KOPT-K1 (cell line): ENCODE results near the gene SLC1A2.

Experiments used
- H3K27ac ChIP-seq: fragments of 200-600 bp; sonication (generic); 2 replicates; pipeline ENCODE4 v1.5.1; 2016; ENCODE audit warnings: antibody characterized with exemption, mild to moderate bottlenecking, low read depth, low read length; ENCODE audit not compliant: poor library complexity, severe bottlenecking
- H3K36me3 ChIP-seq: fragments of 200-600 bp; sonication (generic); 2 replicates; pipeline ENCODE4 v1.5.1; 2017; ENCODE audit warnings: antibody characterized with exemption, mild to moderate bottlenecking, low read length, moderate library complexity; ENCODE audit not compliant: insufficient read depth
- H3K9me3 ChIP-seq: fragments of 200-600 bp; sonication (generic); 2 replicates; pipeline ENCODE4 v1.5.1; 2017; ENCODE audit warnings: antibody characterized with exemption, low read length, mild to moderate bottlenecking; ENCODE audit not compliant: insufficient read depth, poor library complexity, severe bottlenecking

The SLC1A2 gene

GRCh38 chr11:35260342-35260985 is 158.9 kb downstream of the SLC1A2 start:
- Histone ChIP-seq H3K9me3 (no peaks in the 10 kb centered on the region), H3K27ac (no peak overlapping the region), H3K36me3 (no peaks in the 10 kb centered on the region)

GRCh38 chr11:35259529-35259928 is 159.8 kb downstream of the SLC1A2 start:
- Histone ChIP-seq H3K27ac (no peak overlapping the region), H3K9me3 (no peaks in the 10 kb centered on the region), H3K36me3 (no peaks in the 10 kb centered on the region)

- no peaks in the 10 kb centered on the region for H3K9me3 ChIP-seq
- H3K36me3 ChIP-seq = no peaks in the 10 kb centered on the region
- H3K27ac ChIP-seq = no peak overlapping the region
Measured at GRCh38 chr11:35257281-35257680, 162.1 kb downstream of the SLC1A2 start.

- Histone ChIP-seq H3K36me3 (no peaks in the 10 kb centered on the region), H3K9me3 (no peaks in the 10 kb centered on the region), H3K27ac (no peak overlapping the region)
Measured at GRCh38 chr11:35256296-35256695, 163.1 kb downstream of the SLC1A2 start.

GRCh38 chr11:35255514-35255913 is 163.8 kb downstream of the SLC1A2 start:
- H3K36me3 ChIP-seq = no peaks in the 10 kb centered on the region
- no peak overlapping the region for H3K27ac ChIP-seq
- no peaks in the 10 kb centered on the region for H3K9me3 ChIP-seq

- H3K36me3 ChIP-seq = no peaks in the 10 kb centered on the region
- peaks cover 6% of the 10 kb centered on the region for H3K9me3 ChIP-seq
- H3K27ac ChIP-seq = no peak overlapping the region
Measured at GRCh38 chr11:35253237-35253636, 166.1 kb downstream of the SLC1A2 start.

GRCh38 chr11:35250621-35251020 is 168.7 kb downstream of the SLC1A2 start:
- Histone ChIP-seq H3K9me3 (peaks cover 11% of the 10 kb centered on the region), H3K27ac (no peak overlapping the region), H3K36me3 (no peaks in the 10 kb centered on the region)

GRCh38 chr11:35250192-35250591 is 169.2 kb downstream of the SLC1A2 start:
- Histone ChIP-seq H3K27ac (no peak overlapping the region), H3K9me3 (peaks cover 11% of the 10 kb centered on the region), H3K36me3 (no peaks in the 10 kb centered on the region)

GRCh38 chr11:35248558-35249323 is 170.6 kb downstream of the SLC1A2 start:
- Histone ChIP-seq H3K36me3 (no peaks in the 10 kb centered on the region), H3K9me3 (peaks cover 11% of the 10 kb centered on the region)

GRCh38 chr11:35247863-35248262 is 171.5 kb downstream of the SLC1A2 start:
- H3K9me3 ChIP-seq = peaks cover 11% of the 10 kb centered on the region
- no peak overlapping the region for H3K27ac ChIP-seq
- H3K36me3 ChIP-seq = no peaks in the 10 kb centered on the region

More at GRCh38 chr11:35248558-35249323, 170.6 kb downstream of the SLC1A2 start:
- no peak overlapping the region for H3K27ac ChIP-seq

- no peaks in the 10 kb centered on the region for H3K36me3 ChIP-seq
- no peak overlapping the region for H3K27ac ChIP-seq
- peaks cover 11% of the 10 kb centered on the region for H3K9me3 ChIP-seq
Measured at GRCh38 chr11:35247428-35247827, 171.9 kb downstream of the SLC1A2 start.

- H3K36me3 ChIP-seq = no peaks in the 10 kb centered on the region
- H3K27ac ChIP-seq = no peak overlapping the region
- peaks cover 11% of the 10 kb centered on the region for H3K9me3 ChIP-seq
Measured at GRCh38 chr11:35246745-35247144, 172.6 kb downstream of the SLC1A2 start.

GRCh38 chr11:35245786-35246185 is 173.6 kb downstream of the SLC1A2 start:
- H3K9me3 ChIP-seq = peaks cover 11% of the 10 kb centered on the region
- H3K36me3 ChIP-seq = no peaks in the 10 kb centered on the region
- H3K27ac ChIP-seq = no peak overlapping the region

- no peaks in the 10 kb centered on the region for H3K36me3 ChIP-seq
- H3K9me3 ChIP-seq = peaks cover 11% of the 10 kb centered on the region
- no peak overlapping the region for H3K27ac ChIP-seq
Measured at GRCh38 chr11:35245056-35245455, 174.3 kb downstream of the SLC1A2 start.

- Histone ChIP-seq H3K27ac (no peak overlapping the region), H3K9me3 (peaks cover 10% of the 10 kb centered on the region), H3K36me3 (no peaks in the 10 kb centered on the region)
Measured at GRCh38 chr11:35243774-35244173, 175.6 kb downstream of the SLC1A2 start.
